Small intestine (tissue), 7 donors: ENCODE results near the gene SLC16A3. TPM values are rescaled to one million over a fixed set of nuclear protein-coding genes. Genes with fewer than 3 reads are reported as not detected.

Source experiments
- DNase-seq, 2 donors: peaks; one replicate each; pipeline versions ENCODE4 v3.0.0 to v3.0.0-alpha.2; 2013
- FAIRE-seq: peaks from 2 replicates; lab custom pipeline; 2012; peaks lifted over from hg19 to GRCh38; lab: Jason Lieb, UNC
- H3K27ac ChIP-seq, 3 donors: one replicate each; pipeline ENCODE4 v1.5.1; 2013; ENCODE audit warnings: low read length in 2 of 3, mild to moderate bottlenecking in 2 of 3, control low read depth in 1 of 3, inconsistent platforms in 1 of 3, low read depth in 1 of 3, moderate library complexity in 1 of 3
- H3K27me3 ChIP-seq, 3 donors: one replicate each; pipeline ENCODE4 v1.6.1; 2013; ENCODE audit warnings: low read length in 3 of 3, inconsistent platforms in 1 of 3; ENCODE audit not compliant: control insufficient read depth in 3 of 3, insufficient read depth in 3 of 3
- H3K36me3 ChIP-seq, 3 donors: one replicate each; pipeline ENCODE4 v1.6.1; 2013; ENCODE audit warnings: low read length in 3 of 3, inconsistent platforms in 1 of 3, low read depth in 1 of 3, mild to moderate bottlenecking in 1 of 3, moderate library complexity in 1 of 3; ENCODE audit not compliant: control insufficient read depth in 3 of 3, insufficient read depth in 2 of 3
- H3K4me1 ChIP-seq, 3 donors: one replicate each; pipeline ENCODE4 v1.6.1; 2013; ENCODE audit warnings: low read length in 2 of 3, inconsistent platforms in 1 of 3, low read depth in 1 of 3, mild to moderate bottlenecking in 1 of 3, moderate library complexity in 1 of 3; ENCODE audit not compliant: control insufficient read depth in 3 of 3, insufficient read depth in 2 of 3
- H3K4me3 ChIP-seq, 3 donors: one replicate each; pipeline ENCODE4 v1.5.1; 2013; ENCODE audit warnings: low read length in 3 of 3, control low read depth in 1 of 3, inconsistent platforms in 1 of 3, low read depth in 1 of 3, mild to moderate bottlenecking in 1 of 3, moderate library complexity in 1 of 3
- H3K9me3 ChIP-seq, 2 donors: one replicate each; pipeline ENCODE4 v1.6.1; 2013; ENCODE audit warnings: low read depth in 1 of 2, low read length in 1 of 2; ENCODE audit not compliant: control insufficient read depth in 2 of 2, insufficient read depth in 1 of 2
- WGBS, 3 donors: extraction: QIAGEN DNeasy Blood & Tissue Kit; methylation state at CpG; one replicate each; pipeline ENCODE4 v1.1.7; 2013; 5-methylcytosine and 5-hydroxymethylcytosine counted together
- polyA plus RNA-seq, 4 donors: library from polyadenylated mRNA; stranded (reverse) in 3 of 4; unstranded in 1 of 4; fragments of 200-250 nt in 3 of 4; fragments of 120-200 nt in 1 of 4; gene quantifications; one replicate each; pipeline versions ENCODE4 v1.2.1 to v1.2.3, GENCODE V29; 2013
- donor health status: healthy with polysubstance abuse.
- donor health status: control.
- donor health status: control.
- donor health status: Bipolar disorder and iron deficiency.
- donor health status: healthy.

SLC16A3 gene
- polyA plus RNA-seq, 4 donors, result 5.4 to 33.2 (median 14.5) TPM

DNA sequence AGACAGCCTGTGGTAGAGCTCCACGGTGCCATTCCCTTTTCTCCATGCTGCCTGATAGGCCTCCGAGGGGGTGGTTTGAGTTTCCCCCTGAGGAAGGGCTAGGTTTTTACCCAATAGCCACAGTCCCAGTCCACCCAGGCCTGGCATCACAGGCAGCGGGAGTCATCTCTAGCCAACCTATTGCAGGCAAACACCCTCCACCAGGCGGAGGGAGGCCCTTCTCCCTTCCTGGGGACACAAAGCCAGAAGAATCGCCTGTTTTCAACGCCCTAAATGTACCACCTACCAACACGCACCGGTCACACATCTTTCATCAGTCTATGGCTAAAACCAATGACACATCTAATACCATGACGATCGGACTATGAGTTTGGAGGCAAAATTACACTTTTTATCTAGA is 37.3 kb downstream of the SLC16A3 start:
- Histone ChIP-seq H3K4me1 (peaks cover 4 to 53% (median 15%) of the 10 kb centered on the region in 3 donors), H3K27ac (peak overlapping the region; percentile 79 to 99 (median 97)), H3K36me3 (peaks cover 8 to 93% (median 26%) of the 10 kb centered on the region in 3 donors), H3K27me3 (no peaks in the 10 kb centered on the region), H3K9me3 (no peaks in the 10 kb centered on the region), H3K4me3 (no peak overlapping the region)
- 77 to 86% (median 85%) methylated on average over 10 of the region's 10 CpGs for WGBS, 3 donors
- DNase-seq, result no peak
- FAIRE-seq, result no peak

DNA sequence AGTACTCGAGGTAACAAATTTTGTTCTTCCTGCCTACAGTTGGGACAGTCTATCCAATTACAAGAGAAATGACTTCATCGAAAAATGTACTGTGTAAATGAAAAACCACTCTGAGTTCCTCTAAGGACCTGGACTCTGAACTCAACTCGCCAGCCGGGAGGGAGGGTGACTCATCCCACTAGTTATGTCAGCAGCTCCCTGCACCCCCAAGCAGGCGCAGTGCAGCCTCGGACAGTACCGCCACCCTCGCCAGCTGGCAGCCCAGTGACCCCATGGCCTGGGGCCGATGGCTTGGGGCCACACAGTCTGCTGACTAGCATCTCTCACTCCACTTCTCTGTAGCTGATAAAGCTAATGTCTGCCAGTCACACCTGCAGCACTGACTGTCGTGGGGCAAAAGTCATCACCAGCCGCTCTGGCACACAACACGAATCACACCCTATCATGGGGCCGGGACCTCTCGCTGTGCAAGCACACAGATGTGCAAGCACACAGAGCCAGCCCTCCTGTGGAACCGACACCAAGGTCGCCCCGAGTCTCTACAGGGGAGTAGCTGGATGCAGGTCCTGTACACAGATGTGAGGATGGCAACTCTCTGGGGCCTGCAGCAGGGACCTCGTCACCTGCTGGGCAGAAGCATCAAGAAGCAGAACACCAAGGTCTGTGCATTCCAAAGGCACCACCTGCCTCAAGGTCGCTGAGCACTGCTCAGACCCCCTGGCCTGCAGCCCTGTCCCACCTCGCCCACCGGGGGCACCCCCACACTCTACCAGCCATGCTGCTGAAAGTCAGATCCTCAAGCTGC is 38.9 kb downstream of the SLC16A3 start:
- FAIRE-seq, result no peak
- peaks cover 12 to 62% (median 21%) of the 10 kb centered on the region in 3 donors for H3K4me1 ChIP-seq
- peak; percentile 96 to 99 for DNase-seq

DNA sequence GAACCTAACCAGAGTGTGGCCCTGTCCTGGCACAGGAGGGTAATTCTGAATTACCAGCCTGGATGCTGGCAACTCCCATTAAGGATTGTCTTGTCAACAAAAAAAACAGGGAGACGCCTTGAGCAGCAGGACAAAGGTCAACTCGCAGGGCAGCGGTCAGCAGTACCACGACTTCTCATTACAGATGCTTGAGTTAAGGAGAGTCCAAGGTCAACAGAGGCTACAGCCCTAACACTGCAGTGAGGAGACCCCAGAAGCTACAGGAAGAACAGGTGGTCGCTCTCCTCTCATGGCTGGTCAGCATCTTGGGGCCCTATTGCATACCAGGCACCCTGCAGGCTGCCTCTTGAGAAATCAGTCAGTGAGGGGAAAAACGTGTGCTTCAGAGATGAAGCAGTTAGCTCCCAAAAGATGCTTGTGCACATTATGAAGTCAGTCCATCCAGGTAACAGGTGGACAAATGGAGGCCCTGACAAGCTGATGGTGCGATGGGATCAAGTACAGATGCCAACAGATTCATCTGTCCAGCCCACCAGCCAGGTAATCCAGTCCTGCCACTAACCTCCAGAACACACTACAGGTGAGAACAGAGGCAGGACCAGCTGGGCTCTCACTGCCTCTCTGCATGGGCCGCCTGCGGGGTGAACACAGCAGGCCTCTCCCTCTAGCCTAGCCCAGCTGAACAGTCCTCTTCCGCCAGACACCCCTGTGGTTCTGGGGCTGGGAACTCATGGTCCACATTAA is 40.5 kb downstream of the SLC16A3 start:
- Histone ChIP-seq H3K4me1 (peaks cover 12 to 68% (median 21%) of the 10 kb centered on the region in 3 donors), H3K4me3 (no peak overlapping the region), H3K27me3 (no peaks in the 10 kb centered on the region), H3K9me3 (no peaks in the 10 kb centered on the region), H3K36me3 (peaks cover 5 to 75% (median 10%) of the 10 kb centered on the region in 3 donors), H3K27ac (peak overlapping the region; percentile 84 to 99 (median 97))
- WGBS, 3 donors, result 35 to 57% (median 47%) methylated on average over 10 of the region's 10 CpGs
- no peak for FAIRE-seq
- DNase-seq, result peak; percentile 53 to 84

More for the DNA sequence above, 38.9 kb downstream of the SLC16A3 start:
- H3K27ac ChIP-seq, result peak overlapping the region; percentile 92 to 99 (median 97)
- H3K4me3 ChIP-seq, result peak overlapping the region in 2 of 3 donors; percentile 1 to 34
- no peaks in the 10 kb centered on the region for H3K9me3 ChIP-seq
- H3K36me3 ChIP-seq, result peaks cover 5 to 90% (median 15%) of the 10 kb centered on the region in 3 donors
- no peaks in the 10 kb centered on the region for H3K27me3 ChIP-seq
- 4 to 24% (median 20%) methylated on average over 21 of the region's 21 CpGs for WGBS, 3 donors

DNA sequence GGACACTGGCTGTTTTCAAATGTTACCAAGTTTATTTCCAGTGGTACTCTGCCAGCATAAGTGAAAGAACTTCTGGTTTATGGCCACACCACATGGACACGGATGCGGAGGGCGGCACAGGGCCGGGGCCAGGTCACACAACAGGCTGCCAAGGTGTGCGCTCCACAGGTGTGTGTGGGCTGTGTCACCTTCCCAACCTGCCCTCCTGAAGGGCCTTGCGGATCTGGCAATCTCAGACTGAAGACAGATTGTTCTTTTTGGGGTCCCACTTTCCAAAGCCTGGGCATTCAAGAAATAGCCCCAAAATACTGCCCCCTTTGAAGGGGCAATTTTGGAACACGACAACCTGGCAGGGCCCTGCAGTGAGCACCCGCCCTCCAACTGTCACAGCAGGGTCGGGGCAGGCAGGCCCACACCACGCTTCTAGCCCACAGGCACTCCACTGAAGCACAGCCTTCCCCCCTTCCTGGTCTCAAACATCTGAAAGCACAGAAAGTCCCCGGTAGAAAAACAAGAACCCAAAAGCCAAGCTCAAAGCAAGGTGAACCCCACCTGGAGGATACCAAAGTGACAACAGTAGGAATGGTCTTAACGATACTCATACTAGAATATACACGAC is 41.1 kb downstream of the SLC16A3 start:
- H3K27ac ChIP-seq, result peak overlapping the region; percentile 84 to 99 (median 97)
- WGBS, 3 donors, result 32 to 55% (median 39%) methylated on average over 13 of the region's 13 CpGs
- H3K9me3 ChIP-seq, result no peaks in the 10 kb centered on the region
- H3K27me3 ChIP-seq, result no peaks in the 10 kb centered on the region
- FAIRE-seq, result no peak
- peaks cover 12 to 69% (median 21%) of the 10 kb centered on the region in 3 donors for H3K4me1 ChIP-seq
- no peak overlapping the region for H3K4me3 ChIP-seq
- H3K36me3 ChIP-seq, result peaks cover 5 to 70% (median 10%) of the 10 kb centered on the region in 3 donors
- no peak for DNase-seq

DNA sequence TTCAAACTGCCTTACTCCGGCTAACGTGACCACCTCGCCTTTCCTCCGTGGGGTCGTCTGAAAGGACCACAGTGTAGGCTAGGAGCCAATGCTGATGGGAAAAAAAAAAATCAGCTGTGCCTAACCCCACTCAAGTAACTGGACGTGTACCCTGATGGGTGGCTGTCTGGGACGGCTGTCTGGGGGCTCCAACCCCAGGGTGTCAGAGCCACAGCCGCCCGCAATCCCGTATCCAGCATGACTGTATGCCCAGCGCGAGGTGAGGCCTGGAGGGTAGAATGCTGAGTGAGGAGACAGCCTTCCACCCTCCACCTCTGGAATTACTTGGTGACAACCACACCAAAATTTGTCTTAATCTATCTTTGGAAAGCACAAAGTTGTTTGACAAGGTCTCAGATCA is 41.8 kb downstream of the SLC16A3 start:
- Histone ChIP-seq H3K27ac (peak overlapping the region; percentile 84 to 99 (median 97)), H3K4me3 (no peak overlapping the region), H3K9me3 (no peaks in the 10 kb centered on the region), H3K27me3 (no peaks in the 10 kb centered on the region), H3K4me1 (peaks cover 12 to 68% (median 21%) of the 10 kb centered on the region in 3 donors), H3K36me3 (peaks cover under 1 to 64% (median 5%) of the 10 kb centered on the region in 3 donors)
- FAIRE-seq (no peak), DNase-seq (no peak)
- WGBS, 3 donors, result 67 to 81% (median 77%) methylated on average over 12 of the region's 12 CpGs

DNA sequence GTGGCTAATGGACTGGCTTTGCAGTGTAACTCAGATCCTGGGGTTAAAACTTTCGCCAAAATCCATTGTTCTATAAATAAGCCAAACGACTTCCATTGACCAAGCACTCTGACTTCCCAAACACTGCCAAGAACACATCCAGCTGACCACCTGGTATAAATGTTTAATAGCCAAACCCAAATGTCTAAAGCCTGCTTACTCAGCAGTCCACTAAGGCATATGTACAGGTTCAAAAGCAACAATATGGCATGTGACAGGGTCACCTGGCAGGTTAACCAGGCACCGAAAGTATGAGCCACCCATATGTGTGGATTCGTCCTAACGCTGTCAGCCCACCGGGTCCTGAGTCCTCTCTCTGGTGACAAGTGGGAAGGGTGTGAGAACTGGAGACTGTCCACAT is 42.6 kb downstream of the SLC16A3 start:
- FAIRE-seq (no peak), DNase-seq (no peak)
- H3K36me3 ChIP-seq, result peaks cover 0 to 59% (median 2%) of the 10 kb centered on the region in 3 donors
- peak overlapping the region in 1 of 3 donors; percentile 69 for H3K27ac ChIP-seq
- peaks cover 12 to 61% (median 21%) of the 10 kb centered on the region in 3 donors for H3K4me1 ChIP-seq
- peak overlapping the region in 1 of 3 donors; percentile 91 for H3K4me3 ChIP-seq
- H3K9me3 ChIP-seq, result no peaks in the 10 kb centered on the region
- no peaks in the 10 kb centered on the region for H3K27me3 ChIP-seq
- 67 to 76% (median 75%) methylated on average over 6 of the region's 6 CpGs for WGBS, 3 donors

DNA sequence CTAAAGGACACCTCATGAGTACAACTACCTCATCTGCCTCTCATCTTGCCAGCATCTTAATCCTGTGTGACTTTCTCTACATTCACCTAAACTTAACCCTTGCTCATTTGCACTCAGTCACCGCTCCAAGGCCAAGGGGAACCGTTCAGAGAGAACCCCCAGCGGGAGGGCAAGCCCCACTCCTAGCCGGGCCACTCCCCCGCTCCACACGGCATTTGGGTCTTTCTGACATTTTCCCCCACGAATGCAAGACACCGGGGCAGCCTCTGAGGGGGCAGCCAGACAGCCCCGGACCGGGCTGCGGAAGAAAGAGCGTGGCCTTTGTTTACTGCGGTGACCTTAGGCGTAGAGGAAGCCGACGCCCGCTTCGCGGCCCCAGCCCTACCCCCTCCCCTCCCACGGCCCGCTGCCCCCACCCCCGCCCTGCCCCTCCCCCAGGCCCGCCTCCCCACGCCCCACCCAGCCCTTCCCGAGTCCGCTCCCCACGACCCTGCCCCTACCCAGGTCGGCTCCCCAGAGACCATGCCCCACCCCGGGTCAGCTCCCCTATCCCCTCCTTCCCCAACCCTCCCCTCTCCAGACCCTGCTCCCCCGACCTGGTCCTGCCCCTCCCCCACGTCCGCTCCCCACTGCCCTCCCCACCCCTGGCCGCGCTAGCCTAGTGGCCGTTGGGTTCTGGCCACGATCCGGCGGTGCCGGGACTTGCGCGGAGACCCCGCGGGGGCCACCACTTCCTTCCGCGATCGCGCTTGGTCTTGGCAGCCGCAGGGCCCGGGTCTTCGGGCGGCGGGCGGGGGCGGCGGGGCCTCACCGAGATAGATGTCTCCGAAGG is 43.9 kb downstream of the SLC16A3 start:
- H3K4me1 ChIP-seq, result peaks cover 12 to 59% (median 21%) of the 10 kb centered on the region in 3 donors
- peak overlapping the region; percentile 91 to 99 (median 96) for H3K4me3 ChIP-seq
- WGBS, 3 donors, result 0 to 1% (median 1%) methylated on average over 29 to 57 of the region's 57 CpGs
- H3K27ac ChIP-seq, result peak overlapping the region; percentile 94 to 97 (median 96)
- H3K9me3 ChIP-seq, result no peaks in the 10 kb centered on the region
- no peak for FAIRE-seq
- H3K36me3 ChIP-seq, result peaks cover 0 to 59% (median 2%) of the 10 kb centered on the region in 3 donors
- peak; percentile 45 to 48 for DNase-seq
- no peaks in the 10 kb centered on the region for H3K27me3 ChIP-seq
